T-helper 9 cell (primary cell): ENCODE measurements around the gene STPG1.
"Not testable (repeated sequence)": the region's sequence is repeated elsewhere in the genome, so short reads cannot be mapped to it uniquely, and the experiment has no call there.

Experiments
- DNase-seq: peaks from one replicate; pipeline ENCODE4 v3.0.0-alpha.2; 2020
- total RNA-seq, 2 donors: gene quantifications; one replicate each; lab custom pipeline; 2026; lab: John Stamatoyannopoulos, UW

STPG1 gene, protein sequence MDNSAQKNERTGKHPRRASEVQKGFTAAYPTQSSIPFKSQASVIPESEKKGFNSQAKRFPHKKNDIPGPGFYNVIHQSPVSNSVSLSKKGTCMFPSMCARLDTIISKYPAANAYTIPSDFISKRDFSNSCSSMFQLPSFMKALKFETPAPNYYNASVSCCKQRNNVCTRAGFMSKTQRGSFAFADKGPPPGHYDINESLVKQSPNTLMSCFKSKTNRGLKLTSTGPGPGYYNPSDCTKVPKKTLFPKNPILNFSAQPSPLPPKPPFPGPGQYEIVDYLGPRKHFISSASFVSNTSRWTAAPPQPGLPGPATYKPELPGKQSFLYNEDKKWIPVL
- total RNA-seq: 1.9 to 5.5 reads per million in 2 donors

DNA sequence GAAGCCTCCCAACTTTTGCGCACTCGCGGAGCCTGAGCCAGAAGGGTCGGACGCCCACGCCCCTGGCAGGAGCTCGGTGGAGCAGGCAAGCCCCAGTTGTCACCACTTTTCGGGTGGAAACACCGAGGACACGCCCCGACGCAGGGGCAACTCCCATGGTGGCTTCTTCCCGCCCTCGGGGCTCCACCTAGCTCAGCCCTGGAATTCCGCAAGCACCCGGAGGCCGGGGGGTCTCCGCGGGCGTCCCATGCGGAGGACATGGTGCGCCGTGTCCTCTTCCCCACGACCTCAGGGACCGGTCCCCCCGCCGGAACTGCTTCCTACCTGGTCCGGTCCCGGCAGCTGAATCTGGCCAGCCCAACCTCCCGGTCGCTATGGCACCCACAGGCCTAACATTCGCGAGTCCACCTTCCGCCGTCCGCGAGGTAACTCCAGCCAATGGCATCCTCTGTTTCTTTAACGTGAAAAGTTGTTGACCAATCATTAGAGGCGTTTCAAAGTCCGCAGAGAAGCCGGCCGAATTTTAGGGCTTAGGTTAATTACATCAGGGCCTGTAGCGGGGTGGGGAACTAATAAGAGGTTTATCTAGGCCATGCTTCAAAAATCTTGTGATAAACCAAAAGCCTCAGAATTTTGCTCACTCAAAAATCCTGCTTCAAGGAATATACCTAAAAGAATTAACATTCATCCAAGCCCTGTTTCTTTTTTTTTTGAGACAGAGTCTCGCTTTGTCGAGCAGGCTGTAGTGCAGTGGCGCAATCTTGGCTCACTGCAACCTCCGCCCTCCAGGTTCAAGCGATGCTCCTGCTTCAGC, at the start of gene STPG1:
Gene STPG1 (minus strand): TSS at position 433 of the 814 bp plus-strand sequence. CDS start 12,394 bp downstream, outside the sequence.
- peak; percentile 50 for DNase-seq

GRCh38 chr1:24462128-24462527, 48.5 kb upstream of the STPG1 start:
- not testable (repeated sequence) for DNase-seq

GRCh38 chr1:24459551-24460266, 46.1 kb upstream of the STPG1 start:
- DNase-seq: no peak

DNA sequence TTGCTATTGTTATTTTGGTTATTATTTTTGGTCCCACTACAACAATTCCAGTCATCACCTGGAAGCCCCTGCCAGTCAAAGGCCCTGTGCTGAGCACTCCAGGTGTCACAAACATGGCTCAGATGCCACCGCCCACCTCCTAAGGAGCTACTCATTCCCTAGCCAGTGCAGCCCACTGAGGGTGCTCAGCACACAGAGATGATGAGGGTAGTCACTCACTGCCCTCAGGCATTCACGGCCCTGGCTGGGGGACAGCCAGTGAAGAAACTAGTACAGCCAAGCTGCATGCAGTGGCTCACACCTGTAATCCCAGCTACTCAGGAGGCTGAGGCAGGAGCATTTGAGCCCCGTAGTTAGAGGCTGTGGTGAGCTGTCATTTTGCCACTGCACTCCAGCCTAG, 44.3 kb upstream of the STPG1 start:
- DNase-seq: no peak

DNA sequence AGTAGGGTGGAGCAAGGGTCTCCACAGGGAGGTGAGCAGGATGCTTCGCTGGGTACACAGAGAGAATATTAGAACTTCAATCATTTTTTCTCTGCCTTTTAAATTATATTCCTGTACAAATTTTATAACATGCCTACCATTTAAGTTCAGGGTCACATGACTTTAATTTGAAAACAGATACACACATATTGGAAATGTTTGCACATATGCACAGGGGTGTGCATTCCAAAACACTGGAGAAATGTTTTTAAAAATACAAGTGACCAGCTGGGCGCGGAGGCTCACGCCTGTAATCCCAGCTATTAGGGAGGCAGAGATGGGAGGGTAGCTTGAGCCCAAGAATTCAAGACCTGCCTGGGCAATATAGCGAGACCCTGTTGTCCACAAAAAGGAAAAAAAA, 41.7 kb upstream of the STPG1 start:
- no peak for DNase-seq

DNA sequence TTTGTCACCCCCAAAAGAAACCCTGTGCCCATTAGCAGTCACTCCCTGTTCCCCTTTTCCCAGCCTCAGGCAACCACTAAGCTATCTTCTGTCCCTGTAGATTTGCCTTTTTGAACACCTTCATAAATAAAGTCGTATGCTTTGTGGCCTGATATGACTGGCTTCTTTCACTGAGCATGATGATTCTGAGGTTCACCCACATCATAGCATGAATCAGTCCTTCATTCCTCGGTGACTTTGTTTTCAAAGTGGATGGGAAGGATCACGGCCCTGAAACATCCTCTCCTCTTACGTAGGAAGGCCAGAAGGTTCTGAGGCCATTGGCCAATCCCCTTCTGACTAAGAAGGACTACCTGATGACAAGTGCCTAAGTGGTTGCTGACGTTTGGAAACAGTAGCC, 41.1 kb upstream of the STPG1 start:
- DNase-seq: no peak

DNA sequence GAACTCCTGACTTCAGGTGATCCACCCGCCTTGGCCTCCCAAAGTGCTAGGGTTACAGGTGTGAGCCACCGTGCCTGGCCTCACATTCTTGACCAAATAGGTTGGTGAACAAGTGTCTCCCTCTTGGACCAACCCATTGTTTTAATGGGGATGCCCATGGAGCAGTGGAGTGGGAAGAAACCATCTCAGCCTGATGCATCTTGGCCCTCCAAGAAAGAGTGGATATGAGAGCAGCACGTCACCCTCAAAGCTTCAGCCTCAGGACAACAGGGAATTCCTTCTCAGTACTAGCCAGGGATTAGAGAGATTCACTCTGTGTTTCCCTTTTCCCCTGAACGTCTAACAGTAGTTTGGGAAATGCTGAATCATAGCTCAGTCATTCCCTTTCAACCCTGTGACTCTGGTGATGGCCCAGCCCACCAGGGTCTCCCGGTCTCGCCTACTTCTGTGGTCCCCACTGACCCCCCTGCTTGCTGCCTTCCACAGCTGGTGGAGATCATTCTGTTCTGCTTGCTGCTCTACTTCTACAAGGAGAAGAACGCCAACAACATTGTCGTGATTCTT, 39.4 kb upstream of the STPG1 start:
- DNase-seq: no peak

DNA sequence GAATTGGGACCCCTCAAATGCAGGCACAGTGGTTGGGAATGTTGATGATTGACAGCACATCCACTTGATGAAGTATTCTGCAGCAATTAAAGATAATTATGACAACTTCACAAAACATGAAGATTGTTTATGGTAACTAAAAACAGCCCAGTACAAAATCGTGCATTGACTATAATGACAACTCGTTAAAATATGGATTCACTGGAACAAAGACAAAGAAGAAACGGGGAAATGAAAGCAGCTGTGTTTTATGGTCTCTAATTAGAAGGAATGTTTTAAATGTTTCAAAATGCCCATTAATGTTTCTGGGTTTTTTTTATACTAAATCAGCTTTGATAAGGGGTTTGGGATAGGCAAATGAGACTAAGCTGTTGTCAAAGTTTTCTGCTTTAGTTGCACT, 38.2 kb upstream of the STPG1 start:
- no peak for DNase-seq

- DNase-seq: no peak
These were observed 37.3 kb upstream of the STPG1 start for GRCh38 chr1:24450857-24451397.

- no peak for DNase-seq
These were observed 36.7 kb upstream of the STPG1 start for GRCh38 chr1:24450316-24450715.

DNA sequence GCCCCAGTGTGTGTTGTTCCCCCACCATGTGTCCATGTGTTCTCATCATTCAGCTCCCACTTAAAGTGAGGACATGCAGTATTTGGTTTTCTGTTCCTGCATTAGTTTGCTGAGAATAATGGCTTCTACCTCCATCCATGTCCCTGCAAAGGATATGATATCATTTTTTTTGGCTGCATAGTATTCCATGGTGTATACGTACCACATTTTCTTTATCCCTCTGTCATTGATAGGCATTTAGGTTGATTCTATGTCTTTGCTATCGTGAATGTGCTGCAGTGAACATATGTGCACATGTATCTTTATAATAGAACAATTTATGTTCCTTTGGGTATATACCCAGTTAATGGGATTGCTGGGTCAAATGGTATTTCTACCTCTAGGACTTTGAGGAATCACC, 32.9 kb upstream of the STPG1 start:
- not testable (repeated sequence) for DNase-seq

DNA sequence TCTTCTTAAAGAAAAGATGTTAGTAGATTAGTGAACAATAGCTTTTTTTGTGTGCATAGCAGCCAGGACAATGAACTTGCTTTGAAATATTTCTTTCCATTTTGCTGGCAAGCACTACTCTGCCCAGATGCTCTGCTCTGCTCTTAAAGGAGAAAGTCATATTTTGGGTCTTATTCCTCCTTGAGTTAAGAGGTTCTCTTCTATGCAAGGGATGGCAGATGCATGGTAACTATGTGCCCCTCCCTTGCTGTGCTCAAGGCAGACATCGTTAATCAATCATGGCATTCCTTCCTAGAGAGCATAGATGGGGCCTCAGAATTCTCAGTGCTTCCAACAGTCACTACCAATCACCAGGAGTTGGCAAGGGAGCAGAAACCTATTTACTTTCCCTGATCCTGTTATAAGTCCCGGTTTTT, 29.7 kb upstream of the STPG1 start:
- no peak for DNase-seq

- no peak for DNase-seq
These were observed 29.2 kb upstream of the STPG1 start for GRCh38 chr1:24442764-24443163.

DNA sequence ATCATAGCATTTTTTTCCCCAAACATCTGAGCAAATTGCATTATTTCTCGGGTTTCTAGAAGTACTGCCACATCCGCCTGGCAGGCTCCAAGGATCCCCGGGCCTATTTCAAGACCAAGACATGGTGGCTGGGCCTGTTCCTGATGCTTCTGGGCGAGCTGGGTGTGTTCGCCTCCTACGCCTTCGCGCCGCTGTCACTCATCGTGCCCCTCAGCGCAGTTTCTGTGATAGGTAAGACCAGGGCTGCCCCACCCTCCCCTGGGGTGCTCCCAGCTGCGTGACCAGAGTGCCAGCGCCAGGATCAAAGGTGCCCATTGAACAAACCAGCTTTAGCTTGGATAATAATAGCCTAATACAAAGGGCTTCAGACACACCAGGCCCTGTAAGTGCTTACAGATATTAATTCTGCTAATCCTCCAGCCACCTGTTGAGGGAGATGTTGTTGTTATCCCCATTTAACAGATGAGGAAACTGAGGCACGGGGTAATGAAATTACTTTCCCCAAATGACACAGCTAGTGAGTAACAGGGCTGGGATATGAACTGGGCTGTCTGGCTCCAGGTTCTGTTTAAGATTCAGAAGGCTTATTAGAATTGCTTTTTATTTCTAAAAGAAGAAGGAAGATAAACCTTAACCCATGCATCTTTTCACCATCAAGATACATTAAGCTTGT, 28.6 kb upstream of the STPG1 start:
- DNase-seq: no peak

DNA sequence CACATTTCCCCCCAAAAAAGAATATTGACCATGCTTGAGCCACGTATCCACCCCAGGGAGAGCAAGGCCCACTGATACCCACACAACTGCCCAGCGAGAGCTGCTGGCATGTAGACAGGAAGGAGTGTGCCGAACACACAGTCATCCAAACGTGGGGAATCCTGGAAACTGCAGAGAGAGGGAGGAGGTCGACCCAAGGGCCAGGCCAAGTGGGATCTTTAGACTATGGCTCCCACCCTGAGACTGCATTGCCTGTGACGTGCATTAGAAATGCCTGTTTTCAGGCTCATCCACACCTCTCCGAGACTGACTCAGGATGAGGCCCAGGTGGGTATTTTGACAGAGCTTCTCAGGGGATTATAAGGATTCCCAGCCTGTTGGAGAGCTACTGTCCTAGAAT, 27.9 kb upstream of the STPG1 start:
- DNase-seq: no peak

- no peak for DNase-seq
These were observed 26.9 kb upstream of the STPG1 start for GRCh38 chr1:24440436-24440835.

- DNase-seq: no peak
These were observed 24.9 kb upstream of the STPG1 start for GRCh38 chr1:24438423-24438901.

DNA sequence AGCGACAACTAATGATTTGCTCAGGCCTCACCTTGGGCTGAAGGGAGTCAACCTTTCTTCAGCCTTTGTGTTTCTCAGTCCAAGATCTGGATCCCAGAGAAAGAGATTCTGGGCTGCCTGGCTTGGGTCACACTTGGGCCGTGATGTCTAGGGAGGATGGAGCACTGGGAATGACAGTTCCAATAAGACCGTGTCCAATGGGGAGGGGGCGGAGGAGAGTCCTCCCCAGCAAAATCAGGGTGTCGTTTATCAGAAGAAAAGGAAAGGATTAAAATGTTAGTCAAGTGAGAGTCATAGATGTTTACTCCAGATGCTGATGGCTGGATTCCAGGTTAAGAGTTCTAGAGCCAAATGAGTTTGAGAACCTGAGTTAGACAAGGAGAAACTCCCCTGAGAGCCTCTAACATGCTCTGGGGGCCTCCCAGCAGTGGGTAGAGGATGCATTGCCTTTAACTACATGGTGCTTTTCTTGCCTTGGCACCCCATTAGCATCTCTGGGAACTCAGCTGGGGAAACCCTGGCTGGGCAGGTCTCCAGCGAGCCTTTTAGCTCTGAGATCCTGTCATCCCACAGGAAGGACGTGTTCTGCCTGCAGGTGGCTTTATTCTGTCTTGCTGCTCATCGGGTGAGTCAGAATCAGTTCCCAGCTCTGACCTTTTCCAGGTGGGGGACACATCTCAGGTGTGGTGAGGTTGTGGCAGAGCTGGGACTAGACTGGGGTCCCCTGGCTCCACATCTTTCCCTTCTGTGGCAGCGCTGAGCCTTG, 24.2 kb upstream of the STPG1 start:
- DNase-seq: no peak

GRCh38 chr1:24435782-24436365, 22.3 kb upstream of the STPG1 start:
- no peak for DNase-seq

- DNase-seq: no peak
These were observed 13.9 kb upstream of the STPG1 start for GRCh38 chr1:24427545-24427862.
